H9 (cell line): Measurements from ENCODE around the gene RARS2. TPM values are rescaled to one million over a fixed set of nuclear protein-coding genes. Genes with fewer than 3 reads are reported as not detected.

Experiments
- DNase-seq: peaks from one replicate; pipeline ENCODE4 v3.0.0-alpha.2; 2017
- H2AFZ ChIP-seq: one replicate; pipeline ENCODE4 v1.6.1; 2013; ENCODE audit warnings: mild to moderate bottlenecking, low read length, control low read depth, moderate library complexity
- H2AK5ac ChIP-seq: 2 replicates; pipeline ENCODE4 v1.6.1; 2013; ENCODE audit warnings: low read length, control low read depth, mixed read lengths; ENCODE audit not compliant: insufficient read length
- H2BK120ac ChIP-seq: one replicate; pipeline ENCODE4 v1.6.1; 2013; ENCODE audit warnings: low read depth, mild to moderate bottlenecking, low read length, control low read depth, inconsistent platforms; ENCODE audit not compliant: poor library complexity, severe bottlenecking
- H2BK12ac ChIP-seq: 2 replicates; pipeline ENCODE4 v1.6.1; 2013; ENCODE audit warnings: low read length, control low read depth, mixed read lengths, low read depth; ENCODE audit not compliant: insufficient read length
- H2BK15ac ChIP-seq: 2 replicates; pipeline ENCODE4 v1.6.1; 2013; ENCODE audit warnings: low read depth, low read length, control low read depth
- H2BK20ac ChIP-seq: one replicate; pipeline ENCODE4 v1.6.1; 2013; ENCODE audit warnings: low read depth, mild to moderate bottlenecking, low read length, control low read depth, inconsistent platforms; ENCODE audit not compliant: poor library complexity, severe bottlenecking
- H2BK5ac ChIP-seq: 2 replicates; pipeline ENCODE4 v1.6.1; 2013; ENCODE audit warnings: low read length, control low read depth, mixed read lengths; ENCODE audit not compliant: insufficient read length
- H3K14ac ChIP-seq: 2 replicates; pipeline ENCODE4 v1.6.1; 2013; ENCODE audit warnings: low read length, control low read depth; ENCODE audit not compliant: insufficient read depth
- H3K18ac ChIP-seq: 2 replicates; pipeline ENCODE4 v1.6.1; 2013; ENCODE audit warnings: low read depth, mild to moderate bottlenecking, mixed read lengths, low read length, control low read depth; ENCODE audit not compliant: insufficient read length
- H3K23ac ChIP-seq: 2 replicates; pipeline ENCODE4 v1.6.1; 2013; ENCODE audit warnings: low read length, control low read depth, mixed read lengths, low read depth; ENCODE audit not compliant: insufficient read length
- H3K23me2 ChIP-seq: 2 replicates; pipeline ENCODE4 v1.6.1; 2013; ENCODE audit warnings: low read depth, mild to moderate bottlenecking, mixed read lengths, low read length, control low read depth; ENCODE audit not compliant: insufficient read length, poor library complexity, severe bottlenecking
- H3K27ac ChIP-seq: 2 replicates; pipeline ENCODE4 v1.5.1; 2013; ENCODE audit warnings: low read length, control low read depth, mixed read lengths, low read depth; ENCODE audit not compliant: insufficient read length
- H3K27me3 ChIP-seq: 2 replicates; pipeline ENCODE4 v1.6.1; 2013; ENCODE audit warnings: low read length, control low read depth, inconsistent platforms; ENCODE audit not compliant: insufficient read depth
- H3K4ac ChIP-seq: 2 replicates; pipeline ENCODE4 v1.6.1; 2013; ENCODE audit warnings: low read depth, mild to moderate bottlenecking, control low read depth, inconsistent platforms, low read length, moderate library complexity
- H3K4me1 ChIP-seq: 2 replicates; pipeline ENCODE4 v1.6.1; 2013; ENCODE audit warnings: low read length, control low read depth, inconsistent platforms; ENCODE audit not compliant: insufficient read depth
- H3K4me2 ChIP-seq: 2 replicates; pipeline ENCODE4 v1.6.1; 2013; ENCODE audit warnings: low read length, control low read depth, mixed read lengths; ENCODE audit not compliant: insufficient read length, insufficient read depth
- H3K56ac ChIP-seq: 2 replicates; pipeline ENCODE4 v1.6.1; 2013; ENCODE audit warnings: low read depth, mild to moderate bottlenecking, mixed read lengths, low read length, control low read depth; ENCODE audit not compliant: insufficient read length
- H3K79me1 ChIP-seq: 2 replicates; pipeline ENCODE4 v1.6.1; 2013; ENCODE audit warnings: low read depth, mild to moderate bottlenecking, moderate library complexity, low read length, control low read depth, inconsistent platforms; ENCODE audit not compliant: insufficient read depth, poor library complexity, severe bottlenecking
- H3K79me2 ChIP-seq: 2 replicates; pipeline ENCODE4 v1.6.1; 2013; ENCODE audit warnings: low read length, control low read depth, inconsistent platforms; ENCODE audit not compliant: insufficient read depth
- H3K9ac ChIP-seq: 2 replicates; pipeline ENCODE4 v1.6.1; 2013; ENCODE audit warnings: low read length, control low read depth, mixed read lengths; ENCODE audit not compliant: insufficient read length; ENCODE audit errors: extremely low read depth
- H3K9me3 ChIP-seq: one replicate; pipeline ENCODE4 v1.6.1; 2013; ENCODE audit warnings: low read depth, low read length, inconsistent platforms; ENCODE audit not compliant: control insufficient read depth
- H3T11ph ChIP-seq: one replicate; pipeline ENCODE4 v1.6.1; 2013; ENCODE audit warnings: mild to moderate bottlenecking, low read length, control low read depth, inconsistent platforms
- H4K20me1 ChIP-seq: one replicate; pipeline ENCODE4 v1.6.1; 2013; ENCODE audit not compliant: control insufficient read depth, insufficient read length, insufficient read depth
- H4K5ac ChIP-seq: 2 replicates; pipeline ENCODE4 v1.6.1; 2013; ENCODE audit warnings: low read depth, mild to moderate bottlenecking, mixed read lengths, low read length, control low read depth; ENCODE audit not compliant: insufficient read length
- H4K8ac ChIP-seq: replicated peaks from 2 replicates; pipeline ENCODE4 v1.6.1; 2013; ENCODE audit warnings: low read length, control low read depth, mixed read lengths, low read depth; ENCODE audit not compliant: insufficient read length
- H4K91ac ChIP-seq: 2 replicates; pipeline ENCODE4 v1.6.1; 2013; ENCODE audit warnings: low read depth, mild to moderate bottlenecking, moderate library complexity, mixed read lengths, low read length, control low read depth; ENCODE audit not compliant: insufficient read length
- H3K27ac Mint-ChIP-seq, 3 experiments: 2 replicates in 2 of 3; 3 replicates in 1 of 3; pipeline ENCODE4 v1.8.0; 2020 to 2021; ENCODE audit warnings: mixed read lengths in 3 of 3, mild to moderate bottlenecking in 1 of 3, moderate library complexity in 1 of 3
- H3K27me3 Mint-ChIP-seq: 2 replicates; pipeline ENCODE4 v1.8.0; 2021; ENCODE audit warnings: low read depth, mild to moderate bottlenecking, moderate library complexity, mixed read lengths
- H3K36me3 Mint-ChIP-seq, 3 experiments: 2 replicates in 2 of 3; 3 replicates in 1 of 3; pipeline ENCODE4 v1.8.0; 2020 to 2021; ENCODE audit warnings: low read depth in 3 of 3, mixed read lengths in 3 of 3; ENCODE audit not compliant: insufficient read depth in 1 of 3
- H3K4me1 Mint-ChIP-seq, 2 experiments: 2 replicates each; pipeline ENCODE4 v1.8.0; 2020; ENCODE audit warnings: mixed read lengths in 2 of 2
- H3K4me3 Mint-ChIP-seq, 2 experiments: 2 replicates in 1 of 2; 3 replicates in 1 of 2; pipeline ENCODE4 v1.8.0; 2020 to 2021; ENCODE audit warnings: mild to moderate bottlenecking in 2 of 2, mixed read lengths in 2 of 2, moderate library complexity in 1 of 2
- H3K9me3 Mint-ChIP-seq, 2 experiments: 2 replicates in 1 of 2; 3 replicates in 1 of 2; pipeline ENCODE4 v1.8.0; 2020; ENCODE audit warnings: mild to moderate bottlenecking in 2 of 2, mixed read lengths in 2 of 2, moderate library complexity in 1 of 2
- total RNA-seq: library from RNA; stranded (reverse); gene quantifications from 2 replicates; pipeline ENCODE4 v1.2.1, GENCODE V29; 2021
- TF ChIP-seq, protein P1 (sequence below): fragments of 200-600 bp; sonication (generic); conservative IDR thresholded peaks from 3 replicates; pipeline ENCODE4 v1.8.0; 2021; ENCODE audit warnings: antibody characterized with exemption, mild to moderate bottlenecking

RARS2 gene
- total RNA-seq, 1 experiment from 2014 or later, result 45.1 TPM

DNA sequence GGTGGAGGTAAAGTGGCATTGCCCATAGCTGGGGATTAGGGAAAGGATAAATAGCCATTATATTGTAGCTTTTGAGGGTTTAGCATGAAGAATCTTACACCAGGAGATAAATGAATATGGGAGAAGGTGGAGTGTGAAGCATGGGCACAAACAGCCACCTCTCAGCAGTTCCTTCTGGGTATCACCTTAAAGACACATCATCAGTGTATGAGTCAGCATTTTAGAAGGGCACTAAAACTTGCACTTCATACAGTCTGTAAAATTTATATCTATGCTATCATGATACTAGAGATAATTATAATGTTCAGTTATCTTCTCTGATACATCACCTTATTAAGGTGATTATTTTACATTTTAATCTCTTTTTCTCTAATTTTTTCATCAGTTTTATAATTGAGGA is 91.7 kb downstream of the RARS2 start:
- no peak overlapping the region for H3K23ac ChIP-seq
- no peaks in the 10 kb centered on the region for H3K79me2 ChIP-seq
- no peak overlapping the region for H3K4me3 Mint-ChIP-seq
- no peaks in the 10 kb centered on the region for H3K9me3 ChIP-seq
- H3K27ac ChIP-seq, result no peak overlapping the region
- H3K4me1 Mint-ChIP-seq, result no peaks in the 10 kb centered on the region
- H4K20me1 ChIP-seq, result no peaks in the 10 kb centered on the region
- H4K91ac ChIP-seq, result no peak overlapping the region
- H3K4me2 ChIP-seq, result no peak overlapping the region
- peaks cover 0 to 3% (median 0%) of the 10 kb centered on the region in 3 experiments; a peak in 1 of 7 replicates for H3K36me3 Mint-ChIP-seq
- no peak overlapping the region for H3T11ph ChIP-seq
- H2BK12ac ChIP-seq, result no peak overlapping the region
- DNase-seq, result no peak
- H3K4ac ChIP-seq, result no peak overlapping the region
- H2BK5ac ChIP-seq, result no peak overlapping the region
- no peaks in the 10 kb centered on the region for H3K27me3 Mint-ChIP-seq
- no peaks in the 10 kb centered on the region for H3K4me1 ChIP-seq
- H3K23me2 ChIP-seq, result no peaks in the 10 kb centered on the region
- H3K18ac ChIP-seq, result no peak overlapping the region
- H3K9me3 Mint-ChIP-seq, result no peaks in the 10 kb centered on the region
- no peak overlapping the region for H4K8ac ChIP-seq
- H2BK120ac ChIP-seq, result no peak overlapping the region
- H3K79me1 ChIP-seq, result no peaks in the 10 kb centered on the region
- no peaks in the 10 kb centered on the region for H3K27me3 ChIP-seq
- H2AK5ac ChIP-seq, result no peak overlapping the region
- H2AFZ ChIP-seq, result no peak overlapping the region
- no peak overlapping the region for H4K5ac ChIP-seq
- no peak overlapping the region for H2BK20ac ChIP-seq
- no peak overlapping the region for H3K14ac ChIP-seq
- no peak overlapping the region for H2BK15ac ChIP-seq
- H3K9ac ChIP-seq, result no peak overlapping the region
- no peak overlapping the region for H3K56ac ChIP-seq
- H3K27ac Mint-ChIP-seq, result no peak overlapping the region
- TF ChIP-seq, protein P1, sequence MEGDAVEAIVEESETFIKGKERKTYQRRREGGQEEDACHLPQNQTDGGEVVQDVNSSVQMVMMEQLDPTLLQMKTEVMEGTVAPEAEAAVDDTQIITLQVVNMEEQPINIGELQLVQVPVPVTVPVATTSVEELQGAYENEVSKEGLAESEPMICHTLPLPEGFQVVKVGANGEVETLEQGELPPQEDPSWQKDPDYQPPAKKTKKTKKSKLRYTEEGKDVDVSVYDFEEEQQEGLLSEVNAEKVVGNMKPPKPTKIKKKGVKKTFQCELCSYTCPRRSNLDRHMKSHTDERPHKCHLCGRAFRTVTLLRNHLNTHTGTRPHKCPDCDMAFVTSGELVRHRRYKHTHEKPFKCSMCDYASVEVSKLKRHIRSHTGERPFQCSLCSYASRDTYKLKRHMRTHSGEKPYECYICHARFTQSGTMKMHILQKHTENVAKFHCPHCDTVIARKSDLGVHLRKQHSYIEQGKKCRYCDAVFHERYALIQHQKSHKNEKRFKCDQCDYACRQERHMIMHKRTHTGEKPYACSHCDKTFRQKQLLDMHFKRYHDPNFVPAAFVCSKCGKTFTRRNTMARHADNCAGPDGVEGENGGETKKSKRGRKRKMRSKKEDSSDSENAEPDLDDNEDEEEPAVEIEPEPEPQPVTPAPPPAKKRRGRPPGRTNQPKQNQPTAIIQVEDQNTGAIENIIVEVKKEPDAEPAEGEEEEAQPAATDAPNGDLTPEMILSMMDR, result no peak
